ENCODE measurements around the gene TMEM50B.
A peak's percentile ranks its signal among the peaks of the same experiment; 100 is the strongest.

Gene TMEM50B

DNA sequence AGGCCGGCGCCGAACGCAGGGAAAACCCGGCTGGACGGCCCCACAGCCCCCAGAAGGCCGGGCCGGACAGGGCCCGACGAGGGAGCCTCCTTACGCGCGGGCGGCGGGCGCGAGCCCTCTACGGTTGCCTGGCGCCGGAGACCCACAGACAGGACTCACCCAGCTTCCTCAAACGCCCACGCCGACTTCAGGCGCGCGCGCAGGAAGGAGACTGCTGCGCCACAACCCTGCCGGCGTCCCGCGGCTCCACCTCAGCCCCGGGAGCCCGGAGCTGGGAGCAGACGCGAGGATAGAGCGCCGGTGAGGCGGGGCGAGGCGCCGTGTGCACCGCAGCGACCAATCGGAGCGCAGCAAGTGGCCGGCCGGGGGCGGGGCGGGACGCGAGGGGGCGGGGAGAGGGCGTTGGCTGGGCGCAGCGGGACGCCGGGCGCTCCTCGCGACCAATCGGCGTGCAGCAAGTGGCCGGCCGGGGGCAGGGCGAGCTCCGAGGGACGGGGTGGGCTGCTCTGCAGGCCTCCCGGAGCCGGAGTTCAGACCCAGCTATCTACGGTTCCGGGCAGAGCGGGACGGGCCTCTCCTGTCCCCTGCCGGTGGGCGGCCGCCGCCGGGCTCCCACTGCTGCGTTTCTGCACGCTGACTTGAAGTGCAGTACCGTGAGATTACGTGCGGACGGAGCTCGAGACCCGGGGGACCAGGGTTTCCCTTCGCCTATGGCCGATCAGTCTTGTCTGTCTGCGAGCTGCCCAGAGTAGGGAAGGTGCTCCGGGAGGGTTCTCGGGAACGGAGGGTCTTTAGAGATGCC lies at the start of gene TMEM50B:
TMEM50B (minus strand) TSS at position 296 of the 802 bp plus-strand sequence. CDS start 11,089 bp downstream, outside the sequence.
- peak; percentile 98 for DNase-seq (ENCODE audit: low spot score)
- peak within 1 kb of the TSS; percentile 94 to 98 for H3K27ac ChIP-seq
- TF ChIP-seq, protein P1, sequence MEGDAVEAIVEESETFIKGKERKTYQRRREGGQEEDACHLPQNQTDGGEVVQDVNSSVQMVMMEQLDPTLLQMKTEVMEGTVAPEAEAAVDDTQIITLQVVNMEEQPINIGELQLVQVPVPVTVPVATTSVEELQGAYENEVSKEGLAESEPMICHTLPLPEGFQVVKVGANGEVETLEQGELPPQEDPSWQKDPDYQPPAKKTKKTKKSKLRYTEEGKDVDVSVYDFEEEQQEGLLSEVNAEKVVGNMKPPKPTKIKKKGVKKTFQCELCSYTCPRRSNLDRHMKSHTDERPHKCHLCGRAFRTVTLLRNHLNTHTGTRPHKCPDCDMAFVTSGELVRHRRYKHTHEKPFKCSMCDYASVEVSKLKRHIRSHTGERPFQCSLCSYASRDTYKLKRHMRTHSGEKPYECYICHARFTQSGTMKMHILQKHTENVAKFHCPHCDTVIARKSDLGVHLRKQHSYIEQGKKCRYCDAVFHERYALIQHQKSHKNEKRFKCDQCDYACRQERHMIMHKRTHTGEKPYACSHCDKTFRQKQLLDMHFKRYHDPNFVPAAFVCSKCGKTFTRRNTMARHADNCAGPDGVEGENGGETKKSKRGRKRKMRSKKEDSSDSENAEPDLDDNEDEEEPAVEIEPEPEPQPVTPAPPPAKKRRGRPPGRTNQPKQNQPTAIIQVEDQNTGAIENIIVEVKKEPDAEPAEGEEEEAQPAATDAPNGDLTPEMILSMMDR (IDR thresholded peaks at IDR 0.05): no peak
- peak within 1 kb of the TSS; percentile 97 for H3K4me3 ChIP-seq

DNA sequence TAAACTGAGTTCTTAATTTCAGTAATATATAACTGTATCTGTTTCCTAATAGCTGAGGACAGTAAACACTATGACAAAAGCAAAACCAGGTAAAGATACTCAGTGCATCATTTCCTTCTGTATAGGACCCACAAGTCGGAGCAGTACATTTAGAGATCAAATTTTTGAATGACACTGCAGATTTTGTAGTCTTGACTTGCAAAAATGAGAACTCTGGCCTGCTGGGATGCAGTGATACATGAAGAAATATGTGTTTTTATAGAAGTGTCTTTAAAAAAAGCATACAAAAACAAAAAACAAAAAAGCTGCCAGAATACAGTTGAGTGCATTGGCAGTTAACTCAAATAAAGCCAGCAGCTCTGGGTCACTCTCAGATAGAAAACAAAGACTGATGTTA lies 43.2 kb upstream of the TMEM50B start:
- TF ChIP-seq, protein P1 (IDR thresholded peaks at IDR 0.05): no peak
- no peak for DNase-seq (ENCODE audit: low spot score)

DNA sequence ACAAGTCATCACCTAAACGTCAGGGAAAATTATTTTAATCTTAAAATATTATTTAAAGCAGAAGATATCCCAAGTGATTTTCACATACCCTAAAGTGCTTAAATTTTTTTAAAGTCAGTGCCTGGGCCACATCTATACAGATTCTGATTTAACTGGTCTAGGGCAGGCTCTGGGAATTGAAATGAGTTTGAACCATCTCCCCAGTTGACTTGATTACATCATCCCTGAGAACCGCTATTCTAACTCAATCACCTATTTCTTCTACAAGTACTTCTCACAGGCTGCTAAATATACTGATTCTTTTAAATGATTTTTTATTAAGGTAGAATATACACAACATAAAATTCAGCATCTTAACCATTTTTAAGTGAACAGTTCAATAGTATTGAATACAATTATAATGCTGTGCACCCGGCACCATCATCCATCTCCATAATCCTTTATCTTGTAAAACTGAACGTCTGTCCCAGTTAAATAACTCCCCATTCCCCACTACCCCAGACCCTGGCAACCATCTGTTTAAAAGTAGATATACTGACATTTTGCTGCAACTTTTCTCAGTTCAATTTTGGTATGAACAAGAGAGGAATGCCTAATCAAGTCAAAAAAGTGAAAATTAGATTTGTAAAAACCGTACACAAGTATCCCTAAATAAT lies 42.7 kb upstream of the TMEM50B start:
- no peak for DNase-seq (ENCODE audit: low spot score)
- no peak overlapping the region for H3K27ac ChIP-seq
- H3K4me3 ChIP-seq: no peak overlapping the region
- TF ChIP-seq, protein P1 (IDR thresholded peaks at IDR 0.05): no peak

More for the DNA sequence above, 43.2 kb upstream of the TMEM50B start:
- Histone ChIP-seq H3K27ac (no peak overlapping the region), H3K4me3 (no peak overlapping the region)

- H3K27ac ChIP-seq: no peak overlapping the region
Measured at GRCh38 chr21:33518899-33519298, 39.1 kb upstream of the TMEM50B start.

GRCh38 chr21:33514229-33514628 lies 34.5 kb upstream of the TMEM50B start:
- TF ChIP-seq, protein P1 (IDR thresholded peaks at IDR 0.05): no peak
- Histone ChIP-seq H3K27ac (no peak overlapping the region), H3K4me3 (no peak overlapping the region)
- no peak for DNase-seq (ENCODE audit: low spot score)

More at GRCh38 chr21:33518899-33519298, 39.1 kb upstream of the TMEM50B start:
- no peak overlapping the region for H3K4me3 ChIP-seq
- no peak for DNase-seq (ENCODE audit: low spot score)
- TF ChIP-seq, protein P1 (IDR thresholded peaks at IDR 0.05): no peak

GRCh38 chr21:33512481-33512880 lies 32.7 kb upstream of the TMEM50B start:
- Histone ChIP-seq H3K27ac (no peak overlapping the region), H3K4me3 (no peak overlapping the region)
- DNase-seq (ENCODE audit: low spot score): no peak
- TF ChIP-seq, protein P1 (IDR thresholded peaks at IDR 0.05): no peak

Data from coronary artery (tissue), 2 donors.